ENCODE data around the gene SPOCK1. TPM values are rescaled to one million over a fixed set of nuclear protein-coding genes. Genes with fewer than 3 reads are reported as not detected.

SPOCK1 gene
- total RNA-seq, 1 experiment from 2014 or later: 0.27 TPM

GRCh38 chr5:137016783-137017324 is 482.3 kb downstream of the SPOCK1 start:
- Histone ChIP-seq H3K4me3 (replicated peaks in 1 of 2; ENCODE audit: low read depth in 1 of 2, low read length in 2 of 2) (no peak overlapping the region), H3K79me2 (ENCODE audit: insufficient read depth, low read length) (no peaks in the 10 kb centered on the region), H3K9me2 (ENCODE audit: insufficient read depth) (no peaks in the 10 kb centered on the region), H3K27ac (ENCODE audit: low read depth, low read length) (no peak overlapping the region), H3K4me1 (ENCODE audit: control insufficient read depth in 1 of 2, insufficient read depth in 2 of 2, low read length in 2 of 2) (no peaks in the 10 kb centered on the region), H3K36me3 (ENCODE audit: control insufficient read depth in 1 of 2, insufficient read depth in 2 of 2, low read length in 2 of 2) (no peaks in the 10 kb centered on the region), H4K20me1 (ENCODE audit: insufficient read depth) (no peaks in the 10 kb centered on the region), H3K9ac (ENCODE audit: low read length) (no peak overlapping the region), H3K9me3 (ENCODE audit: control insufficient read depth in 1 of 2, insufficient read depth in 1 of 2, low read depth in 1 of 2, low read length in 2 of 2) (no peaks in the 10 kb centered on the region), H2AFZ (ENCODE audit: low read depth, low read length, poor library complexity, severe bottlenecking) (no peak overlapping the region), H3K4me2 (ENCODE audit: low read length) (no peak overlapping the region), H3K27me3 (ENCODE audit: insufficient read depth, low read length) (peaks cover 42% of the 10 kb centered on the region)
- no TSS peak for BruUV-seq (replicated peaks)
- TF ChIP-seq CTCF (IDR thresholded peaks at IDR 0.05 in 2 of 3, conservative IDR thresholded peaks at IDR 0.05 in 1 of 3; ENCODE audit: borderline replicate concordance in 1 of 3, insufficient read depth in 1 of 3, low read depth in 2 of 3, low read length in 2 of 3) (peak in 1 of 3 experiments; percentile 12; a peak in 1 of 6 replicates), EZH2phosphoT487 (IDR thresholded peaks at IDR 0.05; ENCODE audit: borderline replicate concordance) (no peak)
- intact Hi-C loops (cut with micrococcal nuclease): no loop called here
- ChIA-PET CTCF (no interaction called here), RAD21 (ENCODE audit: low non-redundant PET in 1 of 2, low total read pairs in 2 of 2, uncharacterized antibody in 2 of 2, unreplicated experiment in 2 of 2) (no interaction called here), POLR2A (no interaction called here)
- ATAC-seq (peak; percentile 50; the same call in 1 of the 2 replicates), DNase-seq (ENCODE audit: low read depth, low spot score) (no peak)

DNA sequence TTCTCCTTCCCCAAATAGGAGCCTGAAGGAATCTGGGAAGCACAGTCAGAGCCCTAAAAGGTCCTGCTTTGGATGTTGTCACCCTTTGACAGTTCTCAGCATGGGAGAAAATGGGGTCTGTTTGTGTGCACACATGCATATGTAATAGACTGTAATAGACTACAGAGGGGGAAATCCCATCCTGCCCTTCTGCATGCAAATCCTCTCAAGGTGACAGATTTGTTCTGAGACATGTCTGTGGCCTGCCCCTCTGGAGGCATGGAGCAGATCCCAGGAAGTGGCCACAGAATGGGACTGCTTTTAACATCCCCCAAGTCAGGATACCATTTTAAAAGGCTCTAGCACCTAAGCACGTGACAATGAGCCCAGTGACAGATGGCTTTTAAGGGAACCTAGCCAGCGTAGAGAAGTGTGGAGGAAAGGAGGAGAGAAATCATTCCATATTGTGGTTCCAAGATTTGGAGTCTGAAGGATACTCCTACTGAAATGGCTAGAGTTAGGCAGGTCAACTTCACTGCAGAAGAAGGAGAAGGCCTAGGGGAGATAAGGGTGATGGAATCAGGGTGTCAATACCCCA is 483.5 kb downstream of the SPOCK1 start:
- H4K20me1 ChIP-seq (ENCODE audit: insufficient read depth): no peaks in the 10 kb centered on the region
- no peak overlapping the region for H2AFZ ChIP-seq (ENCODE audit: low read depth, low read length, poor library complexity, severe bottlenecking)
- BruUV-seq (replicated peaks): no TSS peak
- H3K4me2 ChIP-seq (ENCODE audit: low read length): no peak overlapping the region
- intact Hi-C loops (cut with micrococcal nuclease): no loop called here
- TF ChIP-seq TCF7L2 (IDR thresholded peaks at IDR 0.05; ENCODE audit: borderline replicate concordance, extremely low read depth, insufficient read depth, insufficient read length) (no peak), SP1 (IDR thresholded peaks at IDR 0.05; ENCODE audit: low read depth) (no peak), POLR2AphosphoS5 (IDR thresholded peaks at IDR 0.05; ENCODE audit: low read depth, low read length) (no peak), FOSL1 (IDR thresholded peaks at IDR 0.05; ENCODE audit: low read depth) (no peak), EGR1 (IDR thresholded peaks at IDR 0.05; ENCODE audit: low read depth) (no peak), EZH2 (IDR thresholded peaks at IDR 0.05) (no peak), ELF1 (IDR thresholded peaks at IDR 0.05; ENCODE audit: borderline replicate concordance, low read depth) (no peak), EZH2phosphoT487 (IDR thresholded peaks at IDR 0.05; ENCODE audit: borderline replicate concordance) (no peak), YY1 (IDR thresholded peaks at IDR 0.05; ENCODE audit: extremely low read depth, insufficient replicate concordance, low read depth, low read length) (no peak), ZNF274 (IDR thresholded peaks at IDR 0.05; ENCODE audit: low read depth, low read length) (no peak), RAD21 (IDR thresholded peaks at IDR 0.05; ENCODE audit: low read depth) (no peak), POLR2A (IDR thresholded peaks at IDR 0.05; ENCODE audit: borderline replicate concordance, extremely low read depth, insufficient read depth, insufficient read length) (no peak)
- TF ChIP-seq, protein P1, sequence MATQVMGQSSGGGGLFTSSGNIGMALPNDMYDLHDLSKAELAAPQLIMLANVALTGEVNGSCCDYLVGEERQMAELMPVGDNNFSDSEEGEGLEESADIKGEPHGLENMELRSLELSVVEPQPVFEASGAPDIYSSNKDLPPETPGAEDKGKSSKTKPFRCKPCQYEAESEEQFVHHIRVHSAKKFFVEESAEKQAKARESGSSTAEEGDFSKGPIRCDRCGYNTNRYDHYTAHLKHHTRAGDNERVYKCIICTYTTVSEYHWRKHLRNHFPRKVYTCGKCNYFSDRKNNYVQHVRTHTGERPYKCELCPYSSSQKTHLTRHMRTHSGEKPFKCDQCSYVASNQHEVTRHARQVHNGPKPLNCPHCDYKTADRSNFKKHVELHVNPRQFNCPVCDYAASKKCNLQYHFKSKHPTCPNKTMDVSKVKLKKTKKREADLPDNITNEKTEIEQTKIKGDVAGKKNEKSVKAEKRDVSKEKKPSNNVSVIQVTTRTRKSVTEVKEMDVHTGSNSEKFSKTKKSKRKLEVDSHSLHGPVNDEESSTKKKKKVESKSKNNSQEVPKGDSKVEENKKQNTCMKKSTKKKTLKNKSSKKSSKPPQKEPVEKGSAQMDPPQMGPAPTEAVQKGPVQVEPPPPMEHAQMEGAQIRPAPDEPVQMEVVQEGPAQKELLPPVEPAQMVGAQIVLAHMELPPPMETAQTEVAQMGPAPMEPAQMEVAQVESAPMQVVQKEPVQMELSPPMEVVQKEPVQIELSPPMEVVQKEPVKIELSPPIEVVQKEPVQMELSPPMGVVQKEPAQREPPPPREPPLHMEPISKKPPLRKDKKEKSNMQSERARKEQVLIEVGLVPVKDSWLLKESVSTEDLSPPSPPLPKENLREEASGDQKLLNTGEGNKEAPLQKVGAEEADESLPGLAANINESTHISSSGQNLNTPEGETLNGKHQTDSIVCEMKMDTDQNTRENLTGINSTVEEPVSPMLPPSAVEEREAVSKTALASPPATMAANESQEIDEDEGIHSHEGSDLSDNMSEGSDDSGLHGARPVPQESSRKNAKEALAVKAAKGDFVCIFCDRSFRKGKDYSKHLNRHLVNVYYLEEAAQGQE (IDR thresholded peaks at IDR 0.05; ENCODE audit: low read depth): no peak
- POLR2A ChIA-PET: no interaction called here
- no peak overlapping the region for H3K27ac ChIP-seq (ENCODE audit: low read depth, low read length)
- DNase-seq (ENCODE audit: low read depth, low spot score): no peak
- H3K9me2 ChIP-seq (ENCODE audit: insufficient read depth): no peaks in the 10 kb centered on the region
- ATAC-seq: no peak
- no peak overlapping the region for H3K9ac ChIP-seq (ENCODE audit: low read length)
- CTCF ChIA-PET: no interaction called here
- no peak overlapping the region for H3K4me3 ChIP-seq (replicated peaks in 1 of 2; ENCODE audit: low read depth in 1 of 2, low read length in 2 of 2)
- no peaks in the 10 kb centered on the region for H3K79me2 ChIP-seq (ENCODE audit: insufficient read depth, low read length)
- no peaks in the 10 kb centered on the region for H3K9me3 ChIP-seq (ENCODE audit: control insufficient read depth in 1 of 2, insufficient read depth in 1 of 2, low read depth in 1 of 2, low read length in 2 of 2)
- peaks cover 39% of the 10 kb centered on the region; the same call in 1 of the 2 replicates for H3K27me3 ChIP-seq (ENCODE audit: insufficient read depth, low read length)
- RAD21 ChIA-PET (ENCODE audit: low non-redundant PET in 1 of 2, low total read pairs in 2 of 2, uncharacterized antibody in 2 of 2, unreplicated experiment in 2 of 2): no interaction called here
- H3K4me1 ChIP-seq (ENCODE audit: control insufficient read depth in 1 of 2, insufficient read depth in 2 of 2, low read length in 2 of 2): no peaks in the 10 kb centered on the region
- H3K36me3 ChIP-seq (ENCODE audit: control insufficient read depth in 1 of 2, insufficient read depth in 2 of 2, low read length in 2 of 2): no peaks in the 10 kb centered on the region

Measured in HCT116 (cell line).